A549 (cell line): Measurements from ENCODE around the gene FMNL2. TPM values are rescaled to one million over a fixed set of nuclear protein-coding genes. Genes with fewer than 3 reads are reported as not detected.

Source experiments
- ATAC-seq, 2 experiments: fragments of 200-7000 bp in 1 of 2; fragments of >200 bp in 1 of 2; cut with Nextera tagmentation in 1 of 2; cut with Tn5 transposase in 1 of 2; 3 replicates each; pipeline versions ENCODE4 v1.8.0 to v1.9.1; 2018 to 2020; ENCODE audit warnings: mild to moderate bottlenecking in 1 of 2, moderate library complexity in 1 of 2
- CTCF ChIA-PET: fragments of 300-600 bp; sonication (Branson Sonifier 250); formaldehyde crosslinking; extraction: SDS; loops from one replicate; lab custom pipeline; 2021; ENCODE audit warnings: antibody characterized with exemption, inconsistent platforms; lab: Yijun Ruan, JAX
- POLR2A ChIA-PET: fragments of 350-600 bp; formaldehyde crosslinking; extraction: SDS; loops from one replicate; lab custom pipeline; 2021; ENCODE audit warnings: antibody characterized with exemption, inconsistent platforms; lab: Yijun Ruan, JAX
- DNase-seq, 2 experiments: peaks; one replicate each; pipeline versions ENCODE4 v3.0.0 to v3.0.0-alpha.2; 2011 to 2016; ENCODE audit warnings: low read depth in 1 of 2, low spot score in 1 of 2
- FAIRE-seq: peaks from 2 replicates; lab custom pipeline; 2011; peaks lifted over from hg19 to GRCh38; lab: Jason Lieb, UNC
- H3K27ac ChIP-seq, 2 experiments: fragments of >200 bp; sonication (Bioruptor Twin); formaldehyde crosslinking; 3 replicates each; pipeline ENCODE4 v1.5.1; 2016 to 2017
- H3K4me1 ChIP-seq: fragments of >200 bp; sonication (Bioruptor Twin); formaldehyde crosslinking; 3 replicates; pipeline ENCODE4 v1.6.1; 2016
- H3K4me2 ChIP-seq: fragments of >200 bp; sonication (Bioruptor Twin); formaldehyde crosslinking; 3 replicates; pipeline ENCODE4 v1.6.1; 2016
- H3K4me3 ChIP-seq: fragments of >200 bp; sonication (Bioruptor Twin); formaldehyde crosslinking; 3 replicates; pipeline ENCODE4 v1.5.1; 2016
- H3K9me3 ChIP-seq: fragments of >200 bp; sonication (Bioruptor Twin); formaldehyde crosslinking; 3 replicates; pipeline ENCODE4 v1.6.1; 2016
- BCL3 ChIP-seq: fragments of >200 bp; sonication (Bioruptor Twin); formaldehyde crosslinking; IDR thresholded peaks from 3 replicates; pipeline ENCODE4 v1.6.1; 2016
- CBX2 ChIP-seq: fragments of 200-600 bp; sonication (generic); IDR thresholded peaks from 2 replicates; pipeline ENCODE4 v1.6.1; 2016; ENCODE audit warnings: low read depth, mild to moderate bottlenecking, borderline replicate concordance
- CHD2 ChIP-seq: fragments of 150-350 bp; IDR thresholded peaks from 2 replicates; pipeline ENCODE4 v1.6.1; 2014; ENCODE audit warnings: low read length; ENCODE audit not compliant: partially characterized antibody
- CHD4 ChIP-seq: fragments of 200-600 bp; sonication (generic); IDR thresholded peaks from 2 replicates; pipeline ENCODE4 v1.6.1; 2016; ENCODE audit warnings: antibody characterized with exemption, mild to moderate bottlenecking, borderline replicate concordance
- CTCF ChIP-seq: fragments of >200 bp; sonication (Bioruptor Twin); formaldehyde crosslinking; IDR thresholded peaks from 3 replicates; pipeline ENCODE4 v1.5.1; 2016
- EHF ChIP-seq: fragments of 250-450 bp; sonication (Bioruptor Pico); IDR thresholded peaks from 2 replicates; pipeline ENCODE4 v1.5.0; 2020; ENCODE audit warnings: mild to moderate bottlenecking
- ESRRA ChIP-seq: fragments of 150-350 bp; IDR thresholded peaks from 2 replicates; pipeline ENCODE4 v1.6.1; 2014; ENCODE audit warnings: mild to moderate bottlenecking, low read length, borderline replicate concordance
- FOSB ChIP-seq: fragments of 250-450 bp; sonication (Bioruptor Pico); IDR thresholded peaks from 2 replicates; pipeline ENCODE4 v1.5.0; 2020; ENCODE audit warnings: mild to moderate bottlenecking, moderate library complexity
- FOSL2 ChIP-seq, 2 experiments: fragments of 450-650 bp in 1 of 2; fragments of >200 bp in 1 of 2; sonication (Bioruptor Twin) in 1 of 2; formaldehyde crosslinking; IDR thresholded peaks; 2 replicates each; pipeline versions ENCODE4 v1.5.0 to v1.6.1; 2016 to 2020; ENCODE audit warnings: mild to moderate bottlenecking in 1 of 2, moderate library complexity in 1 of 2
- FOXS1 ChIP-seq: fragments of 250-450 bp; sonication (Bioruptor Pico); IDR thresholded peaks from 2 replicates; pipeline ENCODE4 v1.5.0; 2020; ENCODE audit warnings: mild to moderate bottlenecking, moderate library complexity
- HEYL ChIP-seq: fragments of 250-450 bp; sonication (Bioruptor Pico); IDR thresholded peaks from 2 replicates; pipeline ENCODE4 v1.8.0; 2021; ENCODE audit warnings: mild to moderate bottlenecking, moderate library complexity
- JUN ChIP-seq, 2 experiments: fragments of >200 bp; sonication (Bioruptor Twin); formaldehyde crosslinking; IDR thresholded peaks; 2 replicates in 1 of 2; 3 replicates in 1 of 2; pipeline ENCODE4 v1.6.1; 2016 to 2017
- KDM1A ChIP-seq: fragments of 200-600 bp; sonication (generic); IDR thresholded peaks from 2 replicates; pipeline ENCODE4 v1.6.1; 2016; ENCODE audit warnings: low read depth, mild to moderate bottlenecking
- PHF8 ChIP-seq: fragments of 200-600 bp; sonication (generic); IDR thresholded peaks from 2 replicates; pipeline ENCODE4 v1.6.1; 2016; ENCODE audit warnings: low read depth, mild to moderate bottlenecking, antibody characterized with exemption, moderate library complexity, borderline replicate concordance
- POLR2A ChIP-seq: IDR thresholded peaks from 2 replicates; pipeline ENCODE4 v1.6.1; 2012; ENCODE audit warnings: mild to moderate bottlenecking, low read length
- RCOR1 ChIP-seq: fragments of 150-350 bp; IDR thresholded peaks from 2 replicates; pipeline ENCODE4 v1.6.1; 2014; ENCODE audit warnings: antibody characterized with exemption, low read length, low read depth
- RFX5 ChIP-seq: fragments of 450-650 bp; IDR thresholded peaks from 2 replicates; pipeline ENCODE4 v1.7.1; 2014; ENCODE audit warnings: antibody characterized with exemption, mild to moderate bottlenecking, moderate library complexity
- TFCP2L1 ChIP-seq: fragments of 250-450 bp; sonication (Bioruptor Pico); IDR thresholded peaks from 2 replicates; pipeline ENCODE4 v1.5.0; 2021; ENCODE audit warnings: mild to moderate bottlenecking
- USF2 ChIP-seq: fragments of 450-650 bp; IDR thresholded peaks from 2 replicates; pipeline ENCODE4 v1.6.1; 2014; ENCODE audit warnings: antibody characterized with exemption
- ZSCAN20 ChIP-seq: fragments of 250-450 bp; sonication (Bioruptor Pico); IDR thresholded peaks from 2 replicates; pipeline ENCODE4 v1.8.0; 2022; ENCODE audit warnings: mild to moderate bottlenecking, moderate library complexity
- WGBS: methylation state at CpG from one replicate; pipeline ENCODE4 v1.1.6; 2017; ENCODE audit errors: missing lambda C conversion rate; 5-methylcytosine and 5-hydroxymethylcytosine counted together
- polyA plus RNA-seq, 4 experiments: library from polyadenylated mRNA; depleted of rRNA in 3 of 4; stranded (reverse); fragments of >200 nt; fragmentation: RNase III in 1 of 4; extraction: RNeasy Plus Mini Kit Qiagen cat#74134 plus additional on column Dnase treatment in 1 of 4; gene quantifications; 2 replicates in 3 of 4; 3 replicates in 1 of 4; pipeline ENCODE4 v1.2.3, GENCODE V29; 2011 to 2017
- TF ChIP-seq, protein P1 (sequence below): fragments of 250-450 bp; sonication (Bioruptor Pico); IDR thresholded peaks from 2 replicates; pipeline ENCODE4 v1.5.0; 2021; ENCODE audit warnings: mild to moderate bottlenecking, moderate library complexity, borderline replicate concordance
- TF ChIP-seq, protein P2 (sequence below): fragments of 250-450 bp; sonication (Bioruptor Pico); IDR thresholded peaks from 2 replicates; pipeline ENCODE4 v1.5.0; 2020; ENCODE audit warnings: low read depth, mild to moderate bottlenecking, moderate library complexity
- TF ChIP-seq, protein P3 (sequence below): IDR thresholded peaks from 2 replicates; pipeline ENCODE4 v1.6.1; 2012

The FMNL2 gene
- polyA plus RNA-seq, 2 of the 4 experiments (the other 2 are of a cell fraction): 27.9 to 36.5 TPM

DNA sequence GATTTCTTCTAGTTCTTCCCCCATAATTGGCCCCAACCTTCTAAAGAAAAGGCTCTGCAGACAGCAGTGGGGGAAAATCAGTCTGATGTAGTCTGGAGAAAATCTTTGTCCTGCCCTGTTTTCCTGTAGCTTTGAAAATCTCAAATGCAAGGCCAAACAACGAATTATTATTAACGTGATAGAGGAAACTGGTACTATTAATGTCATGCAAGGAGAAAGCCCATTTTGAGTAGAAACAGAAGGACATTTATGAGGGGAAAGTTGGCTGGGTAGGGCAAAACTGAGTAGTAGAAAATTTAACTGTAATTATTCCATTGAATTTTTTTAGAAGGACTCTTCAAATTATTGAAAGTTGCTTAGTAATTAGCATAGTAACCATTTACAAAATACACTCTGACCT is 98.8 kb downstream of the FMNL2 start:
- peak overlapping the region in 1 of 2 experiments; percentile 90; a peak in 4 of 6 replicates for H3K27ac ChIP-seq
- no peaks in the 10 kb centered on the region for H3K9me3 ChIP-seq
- 90% methylated on average over 2 of the region's 2 CpGs for WGBS
- CTCF ChIA-PET: interaction anchor here (0.6 to 1.2 kb wide), 5 partner anchors 9 to 121 kb away, joined by 3 read pairs; no protein-coding TSS in a partner anchor
- no peak for ATAC-seq
- peaks cover 63% of the 10 kb centered on the region for H3K4me1 ChIP-seq
- no peak overlapping the region for H3K4me2 ChIP-seq
- no peak for DNase-seq
- FAIRE-seq: no peak
- TF ChIP-seq, protein P1, sequence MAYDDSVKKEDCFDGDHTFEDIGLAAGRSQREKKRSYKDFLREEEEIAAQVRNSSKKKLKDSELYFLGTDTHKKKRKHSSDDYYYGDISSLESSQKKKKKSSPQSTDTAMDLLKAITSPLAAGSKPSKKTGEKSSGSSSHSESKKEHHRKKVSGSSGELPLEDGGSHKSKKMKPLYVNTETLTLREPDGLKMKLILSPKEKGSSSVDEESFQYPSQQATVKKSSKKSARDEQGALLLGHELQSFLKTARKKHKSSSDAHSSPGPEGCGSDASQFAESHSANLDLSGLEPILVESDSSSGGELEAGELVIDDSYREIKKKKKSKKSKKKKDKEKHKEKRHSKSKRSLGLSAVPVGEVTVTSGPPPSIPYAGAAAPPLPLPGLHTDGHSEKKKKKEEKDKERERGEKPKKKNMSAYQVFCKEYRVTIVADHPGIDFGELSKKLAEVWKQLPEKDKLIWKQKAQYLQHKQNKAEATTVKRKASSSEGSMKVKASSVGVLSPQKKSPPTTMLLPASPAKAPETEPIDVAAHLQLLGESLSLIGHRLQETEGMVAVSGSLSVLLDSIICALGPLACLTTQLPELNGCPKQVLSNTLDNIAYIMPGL (CRISPR knock-in tag): no peak
- TF ChIP-seq, all 56 proteins: peak for 0
- H3K4me3 ChIP-seq: no peak overlapping the region
- POLR2A ChIA-PET: no interaction called here

- FAIRE-seq: no peak
- Histone ChIP-seq H3K4me2 (no peak overlapping the region), H3K9me3 (no peaks in the 10 kb centered on the region), H3K4me1 (peaks cover 62% of the 10 kb centered on the region), H3K4me3 (no peak overlapping the region), H3K27ac (peak overlapping the region; percentile 8 to 90; a peak in 3 of 6 replicates)
- DNase-seq: no peak
- ChIA-PET POLR2A (no interaction called here), CTCF (interaction anchor here (1.1 to 1.2 kb wide), 3 partner anchors 9 to 37 kb away, joined by 3 read pairs; no protein-coding TSS in a partner anchor)
- no peak for ATAC-seq
- TF ChIP-seq HEYL (CRISPR knock-in tag) (no peak), USF2 (no peak), EHF (no peak), FOSL2 (IDR thresholded peaks at IDR 0.05) (no peak), FOSL2 (CRISPR knock-in tag; IDR thresholded peaks at IDR 0.05) (no peak), FOXS1 (no peak)
- TF ChIP-seq, protein P2, sequence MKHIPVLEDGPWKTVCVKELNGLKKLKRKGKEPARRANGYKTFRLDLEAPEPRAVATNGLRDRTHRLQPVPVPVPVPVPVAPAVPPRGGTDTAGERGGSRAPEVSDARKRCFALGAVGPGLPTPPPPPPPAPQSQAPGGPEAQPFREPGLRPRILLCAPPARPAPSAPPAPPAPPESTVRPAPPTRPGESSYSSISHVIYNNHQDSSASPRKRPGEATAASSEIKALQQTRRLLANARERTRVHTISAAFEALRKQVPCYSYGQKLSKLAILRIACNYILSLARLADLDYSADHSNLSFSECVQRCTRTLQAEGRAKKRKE: no peak
- TF ChIP-seq, protein P3, sequence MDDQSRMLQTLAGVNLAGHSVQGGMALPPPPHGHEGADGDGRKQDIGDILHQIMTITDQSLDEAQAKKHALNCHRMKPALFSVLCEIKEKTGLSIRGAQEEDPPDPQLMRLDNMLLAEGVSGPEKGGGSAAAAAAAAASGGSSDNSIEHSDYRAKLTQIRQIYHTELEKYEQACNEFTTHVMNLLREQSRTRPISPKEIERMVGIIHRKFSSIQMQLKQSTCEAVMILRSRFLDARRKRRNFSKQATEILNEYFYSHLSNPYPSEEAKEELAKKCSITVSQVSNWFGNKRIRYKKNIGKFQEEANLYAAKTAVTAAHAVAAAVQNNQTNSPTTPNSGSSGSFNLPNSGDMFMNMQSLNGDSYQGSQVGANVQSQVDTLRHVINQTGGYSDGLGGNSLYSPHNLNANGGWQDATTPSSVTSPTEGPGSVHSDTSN: no peak
- WGBS: 94% methylated on average over 1 of the region's 1 CpG
These were observed 99.6 kb downstream of the FMNL2 start for GRCh38 chr2:152434395-152435182.

DNA sequence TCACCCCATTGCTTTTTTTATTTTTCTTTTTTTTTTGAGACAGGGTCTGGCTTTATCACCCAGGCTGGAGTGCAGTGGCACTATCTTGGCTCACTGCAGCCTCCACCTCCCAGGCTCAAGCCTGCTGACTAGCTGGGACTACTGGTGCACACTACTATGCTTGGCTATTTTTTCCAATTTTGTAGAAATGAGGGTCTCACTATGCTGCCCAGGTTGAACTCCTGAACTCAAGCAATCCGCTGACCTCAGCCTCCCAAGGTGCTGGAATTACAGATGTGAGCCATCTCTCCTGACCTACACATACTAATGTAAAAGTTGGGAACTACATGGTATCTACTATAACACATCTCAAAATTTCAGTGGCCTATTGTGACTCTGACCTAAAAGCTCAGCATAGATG is 101.2 kb downstream of the FMNL2 start:
- ATAC-seq (no peak), DNase-seq (no peak), FAIRE-seq (no peak)
- ChIA-PET POLR2A (no interaction called here), CTCF (no interaction called here)
- TF ChIP-seq PHF8: no peak
- TF ChIP-seq JUN (IDR thresholded peaks at IDR 0.05): no peak
- TF ChIP-seq CTCF: no peak
- no peak for TF ChIP-seq ZSCAN20 (CRISPR knock-in tag)
- TF ChIP-seq BCL3: no peak
- TF ChIP-seq POLR2A: no peak
- TF ChIP-seq CHD4: no peak
- TF ChIP-seq, protein P2: no peak
- no peak for TF ChIP-seq CHD2
- no peak for TF ChIP-seq EHF
- no peak for TF ChIP-seq ESRRA
- TF ChIP-seq FOSB (CRISPR knock-in tag): no peak
- no peak for TF ChIP-seq RCOR1
- TF ChIP-seq CBX2: no peak
- TF ChIP-seq TFCP2L1 (CRISPR knock-in tag): no peak
- TF ChIP-seq KDM1A: no peak
- no peak for TF ChIP-seq RFX5
- H3K9me3 ChIP-seq: no peaks in the 10 kb centered on the region
- no peak overlapping the region for H3K27ac ChIP-seq
- H3K4me2 ChIP-seq: no peak overlapping the region
- H3K4me3 ChIP-seq: no peak overlapping the region
- peaks cover 55% of the 10 kb centered on the region for H3K4me1 ChIP-seq
- WGBS: 100% methylated on average over 1 of the region's 1 CpG
